BLaER1 treated with 17β-estradiol and CSF1 and Interleukin-3, amounts not matched to agents 10 nM and 100 nM (cell line): ENCODE results near the gene DOCK4.

Experiments
- H3K27ac ChIP-seq, 11 experiments: shearing (Covaris generic); formaldehyde crosslinking; 2 replicates each; pipeline ENCODE4 v1.8.1; 2022
- H3K27me3 ChIP-seq, 11 experiments: shearing (Covaris generic); formaldehyde crosslinking; 2 replicates each; pipeline ENCODE4 v1.8.1; 2022
- H3K36me3 ChIP-seq, 11 experiments: shearing (Covaris generic); formaldehyde crosslinking; 2 replicates each; pipeline ENCODE4 v1.8.1; 2022
- H3K4me1 ChIP-seq, 10 experiments: shearing (Covaris generic); formaldehyde crosslinking; 2 replicates each; pipeline ENCODE4 v1.8.1; 2022
- H3K4me2 ChIP-seq, 11 experiments: shearing (Covaris generic); formaldehyde crosslinking; 2 replicates each; pipeline ENCODE4 v1.8.1; 2022
- H3K4me3 ChIP-seq, 10 experiments: shearing (Covaris generic); formaldehyde crosslinking; 2 replicates each; pipeline ENCODE4 v1.8.1; 2022
- H3K9ac ChIP-seq, 11 experiments: shearing (Covaris generic); formaldehyde crosslinking; 2 replicates each; pipeline ENCODE4 v1.8.1; 2022
- H3K9me3 ChIP-seq, 11 experiments: shearing (Covaris generic); formaldehyde crosslinking; replicated peaks in 1 of 11; 2 replicates each; pipeline ENCODE4 v1.8.1; 2022
- H4K20me1 ChIP-seq, 11 experiments: shearing (Covaris generic); formaldehyde crosslinking; 2 replicates each; pipeline ENCODE4 v1.8.1; 2022
- Cebpa-rat ChIP-seq, 11 experiments: shearing (Covaris generic); IDR thresholded peaks; 2 replicates each; pipeline ENCODE4 v1.8.1; 2022

DOCK4 gene

DNA sequence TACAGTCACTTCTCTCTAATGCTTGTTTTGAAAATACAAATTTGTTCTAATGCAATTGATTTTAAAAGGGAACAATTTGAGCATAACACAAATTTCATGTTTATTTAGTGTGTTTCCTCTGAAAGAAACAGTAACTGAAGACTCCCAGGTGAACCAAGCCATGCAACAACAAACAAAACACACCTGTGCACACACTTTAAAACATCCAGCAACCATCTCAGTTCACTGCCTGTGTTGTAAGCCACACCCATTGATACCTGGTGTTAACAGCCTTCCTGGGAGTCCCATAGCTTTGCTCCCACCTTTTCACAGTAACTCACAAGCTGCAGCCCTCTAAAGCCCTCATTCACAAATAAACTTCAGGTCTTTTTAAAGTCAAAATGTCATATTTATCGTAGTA, 89.3 kb downstream of the DOCK4 start:
- Histone ChIP-seq H3K4me1 (peaks cover 0 to 100% (median 4%) of the 10 kb centered on the region in 10 experiments; a peak in 9 of 20 replicates), H3K9ac (no peak overlapping the region), H3K36me3 (peaks cover 0 to 17% (median 0%) of the 10 kb centered on the region in 11 experiments; a peak in 1 of 22 replicates), H3K4me3 (no peak overlapping the region), H4K20me1 (peaks cover 0 to 77% (median 0%) of the 10 kb centered on the region in 11 experiments; a peak in 6 of 22 replicates), H3K9me3 (0 out of 22 replicates have a peak, but pooled peaks cover 0 to 3% (median 0%) of the 10 kb centered on the region in 11 experiments), H3K4me2 (peak overlapping the region in 2 of 11 experiments; percentile 79 to 88; a peak in 4 of 22 replicates), H3K27ac (peak overlapping the region in 2 of 11 experiments; percentile 5 to 38; a peak in 3 of 22 replicates), H3K27me3 (no peaks in the 10 kb centered on the region)
- TF ChIP-seq Cebpa-rat (IDR thresholded peaks at IDR 0.05), result no peak

- Histone ChIP-seq H3K4me1 (peaks cover 0 to 100% (median 4%) of the 10 kb centered on the region in 10 experiments; a peak in 9 of 20 replicates), H3K9me3 (0 out of 22 replicates have a peak, but pooled peaks cover 0 to 3% (median 0%) of the 10 kb centered on the region in 11 experiments), H3K9ac (no peak overlapping the region), H3K27ac (peak overlapping the region in 2 of 11 experiments; percentile 5 to 38; a peak in 3 of 22 replicates), H3K4me3 (no peak overlapping the region), H3K36me3 (peaks cover 0 to 17% (median 0%) of the 10 kb centered on the region in 11 experiments; a peak in 1 of 22 replicates), H3K4me2 (peak overlapping the region in 2 of 11 experiments; percentile 79 to 88; a peak in 4 of 22 replicates), H3K27me3 (no peaks in the 10 kb centered on the region), H4K20me1 (peaks cover 0 to 73% (median 0%) of the 10 kb centered on the region in 11 experiments; a peak in 6 of 22 replicates)
- TF ChIP-seq Cebpa-rat (IDR thresholded peaks at IDR 0.05), result no peak
Measured at GRCh38 chr7:112116358-112116757, 89.8 kb downstream of the DOCK4 start.

DNA sequence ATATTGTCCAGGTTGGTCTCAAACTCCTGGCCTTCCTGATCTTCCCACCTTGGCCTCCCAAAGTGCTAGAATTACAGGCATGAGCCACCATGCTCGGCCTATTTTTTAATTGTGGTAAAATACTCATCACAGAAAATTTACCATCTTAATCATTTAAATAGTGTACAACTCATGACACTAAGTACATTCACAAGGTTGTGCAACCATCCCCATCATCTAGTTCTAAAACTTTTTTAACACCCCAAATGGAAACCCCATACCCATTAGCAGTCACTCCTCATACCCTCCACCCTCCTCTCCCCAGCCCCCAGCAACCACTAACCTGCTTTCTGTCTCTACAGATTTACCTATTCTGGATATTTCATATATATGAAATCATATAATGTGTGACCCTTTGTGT, 90.3 kb downstream of the DOCK4 start:
- 0 out of 22 replicates have a peak, but pooled peaks cover 0 to 3% (median 0%) of the 10 kb centered on the region in 11 experiments for H3K9me3 ChIP-seq
- no peak for TF ChIP-seq Cebpa-rat (IDR thresholded peaks at IDR 0.05)
- H3K27me3 ChIP-seq, result no peaks in the 10 kb centered on the region
- H3K4me3 ChIP-seq, result no peak overlapping the region
- H3K27ac ChIP-seq, result no peak overlapping the region
- peak overlapping the region in 2 of 11 experiments; percentile 79 to 88; a peak in 4 of 22 replicates for H3K4me2 ChIP-seq
- peaks cover 0 to 17% (median 0%) of the 10 kb centered on the region in 11 experiments; a peak in 2 of 22 replicates for H3K36me3 ChIP-seq
- H4K20me1 ChIP-seq, result peaks cover 0 to 69% (median 0%) of the 10 kb centered on the region in 11 experiments; a peak in 6 of 22 replicates
- H3K9ac ChIP-seq, result no peak overlapping the region
- peaks cover 0 to 100% (median 4%) of the 10 kb centered on the region in 10 experiments; a peak in 9 of 20 replicates for H3K4me1 ChIP-seq

DNA sequence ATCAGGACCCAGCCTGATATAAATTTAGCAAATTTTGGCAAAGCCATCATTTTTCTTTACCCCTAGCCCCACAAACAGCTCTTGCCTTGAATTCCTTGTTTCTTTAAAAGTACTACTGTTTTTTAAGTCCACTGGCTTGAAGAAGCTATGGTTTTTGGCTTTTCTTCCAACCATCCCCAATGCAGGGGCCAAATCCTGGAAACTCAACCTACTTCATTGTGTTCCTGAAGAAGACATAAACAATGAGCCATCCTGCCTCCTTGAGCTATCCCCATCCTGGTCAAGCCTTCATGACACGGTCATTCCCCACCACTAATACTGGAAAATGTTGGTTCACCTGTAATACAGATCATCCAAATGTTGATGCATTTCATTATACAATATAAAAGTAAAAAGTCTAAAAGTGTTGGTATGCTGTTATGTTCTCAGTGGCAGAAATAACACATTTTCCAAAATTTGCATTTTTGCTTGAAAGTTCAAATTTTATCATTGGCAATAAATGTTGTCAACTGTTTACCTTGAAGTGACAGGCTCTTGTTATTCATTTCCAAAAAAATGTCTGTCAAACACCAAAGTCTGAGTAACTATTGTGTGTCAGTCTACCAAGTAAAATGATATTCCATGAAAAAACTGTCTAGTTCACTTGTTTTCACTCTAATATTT, 92.2 kb downstream of the DOCK4 start:
- peak overlapping the region in 4 of 11 experiments; percentile 81 to 98 (median 94); a peak in 10 of 22 replicates for H3K27ac ChIP-seq
- H3K4me1 ChIP-seq, result peaks cover 0 to 100% (median 4%) of the 10 kb centered on the region in 10 experiments; a peak in 9 of 20 replicates
- peak overlapping the region in 3 of 11 experiments; percentile 77 to 87 (median 80); a peak in 7 of 22 replicates for H3K9ac ChIP-seq
- H3K4me3 ChIP-seq, result 0 out of 20 replicates have a peak overlapping the region, but pooled peaks of 1 of the 10 experiments have one; percentile 2
- no peaks in the 10 kb centered on the region for H3K27me3 ChIP-seq
- H3K36me3 ChIP-seq, result peaks cover 0 to 17% (median 0%) of the 10 kb centered on the region in 11 experiments; a peak in 2 of 22 replicates
- peaks cover 0 to 69% (median 0%) of the 10 kb centered on the region in 11 experiments; a peak in 7 of 22 replicates for H4K20me1 ChIP-seq
- peaks cover 0 to 3% (median 0%) of the 10 kb centered on the region in 11 experiments; a peak in 1 of 22 replicates for H3K9me3 ChIP-seq
- no peak for TF ChIP-seq Cebpa-rat (IDR thresholded peaks at IDR 0.05)
- H3K4me2 ChIP-seq, result peak overlapping the region in 3 of 11 experiments; percentile 71 to 88 (median 79); a peak in 6 of 22 replicates

DNA sequence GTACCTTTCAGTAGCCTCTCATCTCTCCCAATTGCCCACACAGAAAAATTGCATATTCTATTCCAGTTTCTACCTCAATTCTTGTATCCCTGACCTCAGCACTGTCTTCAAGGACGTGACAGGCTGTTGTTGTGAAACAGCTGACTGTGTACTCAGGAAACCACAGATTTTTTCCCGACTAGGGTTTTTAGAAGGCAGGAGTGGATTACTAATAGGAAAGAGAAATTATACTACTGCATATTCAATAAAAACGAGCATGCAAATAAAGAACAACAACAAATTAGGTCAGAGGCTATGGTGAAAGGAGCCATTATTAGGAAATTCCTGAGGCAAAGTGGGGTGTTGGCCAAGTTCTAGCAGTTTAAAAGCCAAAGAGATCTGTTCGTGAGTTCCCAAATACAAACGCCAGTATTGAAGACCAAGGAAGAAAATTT, 93.4 kb downstream of the DOCK4 start:
- Histone ChIP-seq H3K27me3 (no peaks in the 10 kb centered on the region), H3K27ac (peak overlapping the region in 5 of 11 experiments; percentile 48 to 98 (median 93); a peak in 10 of 22 replicates), H4K20me1 (peaks cover 0 to 72% (median 0%) of the 10 kb centered on the region in 11 experiments; a peak in 7 of 22 replicates), H3K4me3 (peak overlapping the region in 2 of 10 experiments; percentile 10 to 22; a peak in 1 of 20 replicates), H3K4me1 (peaks cover 0 to 100% (median 4%) of the 10 kb centered on the region in 10 experiments; a peak in 9 of 20 replicates), H3K9ac (peak overlapping the region in 4 of 11 experiments; percentile 63 to 87 (median 78); a peak in 8 of 22 replicates), H3K36me3 (peaks cover 0 to 16% (median 0%) of the 10 kb centered on the region in 11 experiments; a peak in 2 of 22 replicates), H3K9me3 (peaks cover 0 to 3% (median 0%) of the 10 kb centered on the region in 11 experiments; a peak in 1 of 22 replicates), H3K4me2 (peak overlapping the region in 5 of 11 experiments; percentile 16 to 88 (median 71); a peak in 9 of 22 replicates)
- peak in 3 of 11 experiments; percentile 30 to 54 (median 51); a peak in 2 of 22 replicates for TF ChIP-seq Cebpa-rat (IDR thresholded peaks at IDR 0.05)

DNA sequence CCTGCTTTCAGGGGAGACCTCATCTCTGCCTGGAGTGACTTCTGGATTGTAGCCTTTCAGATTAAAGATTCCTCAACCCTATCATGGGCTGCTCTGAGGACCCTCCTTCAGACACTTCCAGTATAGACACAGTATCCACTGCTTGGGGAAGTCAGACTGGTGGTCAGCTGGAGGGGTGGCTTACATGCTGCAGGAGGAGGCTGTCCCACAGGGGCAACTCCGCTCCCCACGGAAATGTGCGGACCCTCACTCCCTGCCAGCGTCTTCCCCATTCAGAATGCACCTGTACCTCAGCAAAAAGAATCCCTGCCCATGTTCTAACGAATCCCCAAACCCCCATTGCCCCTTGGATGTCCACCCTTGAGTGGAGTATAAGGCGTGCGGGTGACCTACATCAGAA, 95.5 kb downstream of the DOCK4 start:
- no peaks in the 10 kb centered on the region for H3K27me3 ChIP-seq
- no peak for TF ChIP-seq Cebpa-rat (IDR thresholded peaks at IDR 0.05)
- H3K4me1 ChIP-seq, result peaks cover 5 to 100% (median 12%) of the 10 kb centered on the region in 10 experiments; a peak in 17 of 20 replicates
- H3K36me3 ChIP-seq, result peaks cover 0 to 8% (median 0%) of the 10 kb centered on the region in 11 experiments; a peak in 2 of 22 replicates
- H3K4me2 ChIP-seq, result peak overlapping the region in 3 of 11 experiments; percentile 71 to 88 (median 79); a peak in 6 of 22 replicates
- H3K4me3 ChIP-seq, result no peak overlapping the region
- H3K9ac ChIP-seq, result no peak overlapping the region
- peaks cover 0 to 3% (median 0%) of the 10 kb centered on the region in 11 experiments; a peak in 1 of 22 replicates for H3K9me3 ChIP-seq
- peaks cover 0 to 82% (median 4%) of the 10 kb centered on the region in 11 experiments; a peak in 9 of 22 replicates for H4K20me1 ChIP-seq
- peak overlapping the region in 4 of 11 experiments; percentile 81 to 98 (median 94); a peak in 6 of 22 replicates for H3K27ac ChIP-seq

GRCh38 chr7:112110175-112110574, 96.0 kb downstream of the DOCK4 start:
- Histone ChIP-seq H3K27ac (peak overlapping the region in 4 of 11 experiments; percentile 22 to 98 (median 94); a peak in 5 of 22 replicates), H3K9me3 (peaks cover 0 to 3% (median 0%) of the 10 kb centered on the region in 11 experiments; a peak in 1 of 22 replicates), H3K9ac (no peak overlapping the region), H4K20me1 (peaks cover 0 to 80% (median 4%) of the 10 kb centered on the region in 11 experiments; a peak in 9 of 22 replicates), H3K27me3 (no peaks in the 10 kb centered on the region), H3K36me3 (peaks cover 0 to 8% (median 0%) of the 10 kb centered on the region in 11 experiments; a peak in 2 of 22 replicates), H3K4me3 (no peak overlapping the region), H3K4me2 (peak overlapping the region in 3 of 11 experiments; percentile 71 to 88 (median 79); a peak in 6 of 22 replicates), H3K4me1 (peaks cover 6 to 100% (median 16%) of the 10 kb centered on the region in 10 experiments; a peak in 17 of 20 replicates)
- TF ChIP-seq Cebpa-rat (IDR thresholded peaks at IDR 0.05), result no peak

DNA sequence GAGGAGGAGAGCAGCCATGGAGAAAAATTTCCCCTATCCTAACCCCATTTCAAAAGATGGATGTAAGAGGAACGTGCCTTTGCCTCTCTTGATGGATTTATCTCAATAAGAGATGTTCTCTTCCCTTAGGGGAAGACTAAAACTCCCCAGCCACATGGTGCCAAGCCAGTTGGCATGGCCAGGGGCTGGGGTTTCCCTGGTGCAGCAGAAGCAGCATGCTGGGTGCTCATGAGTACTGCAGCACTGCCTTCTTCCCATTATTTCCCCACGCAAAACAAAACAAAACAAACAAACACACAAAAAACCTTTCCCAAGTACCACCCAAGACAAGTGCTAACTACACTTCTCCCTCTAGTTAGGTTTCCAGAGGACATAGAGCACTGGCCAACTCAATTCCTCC, 97.2 kb downstream of the DOCK4 start:
- Histone ChIP-seq H3K9ac (peak overlapping the region in 3 of 11 experiments; percentile 17 to 36 (median 28); a peak in 3 of 22 replicates), H3K4me1 (peaks cover 6 to 100% (median 18%) of the 10 kb centered on the region in 10 experiments; a peak in 17 of 20 replicates), H3K27me3 (no peaks in the 10 kb centered on the region), H4K20me1 (peaks cover 0 to 73% (median 4%) of the 10 kb centered on the region in 11 experiments; a peak in 9 of 22 replicates), H3K4me3 (no peak overlapping the region), H3K36me3 (peaks cover 0 to 8% (median 0%) of the 10 kb centered on the region in 11 experiments; a peak in 2 of 22 replicates), H3K27ac (peak overlapping the region in 3 of 11 experiments; percentile 20 to 55 (median 55); a peak in 5 of 22 replicates), H3K9me3 (peaks cover 0 to 3% (median 0%) of the 10 kb centered on the region in 11 experiments; a peak in 1 of 22 replicates), H3K4me2 (peak overlapping the region in 3 of 11 experiments; percentile 54 to 79 (median 78); a peak in 6 of 22 replicates)
- no peak for TF ChIP-seq Cebpa-rat (IDR thresholded peaks at IDR 0.05)
